A673 (cell line): ENCODE measurements around the gene NPEPL1. TPM values are rescaled to one million over a fixed set of nuclear protein-coding genes. Genes with fewer than 3 reads are reported as not detected.

Experiments
- BruUV-seq: library from RNA; stranded (reverse); fragments of 400-500 nt; replicated peaks from 2 replicates; lab custom pipeline; 2021; lab: Mats Ljungman, UMichigan
- CTCF ChIA-PET: fragments of 300-600 bp; sonication (Branson Sonifier 250); formaldehyde crosslinking; loops from one replicate; lab custom pipeline; 2022; ENCODE audit warnings: antibody characterized with exemption; lab: Charles Lee
- POLR2A ChIA-PET: fragments of 300-600 bp; sonication (Branson Sonifier 250); formaldehyde crosslinking; loops from one replicate; lab custom pipeline; 2022; ENCODE audit warnings: antibody characterized with exemption; ENCODE audit not compliant: low non-redundant PET; lab: Charles Lee
- DNase-seq: peaks from one replicate; pipeline ENCODE4 v3.0.0-alpha.2; 2015; ENCODE audit warnings: low spot score
- H3K27ac ChIP-seq: fragments of 200-600 bp; sonication (generic); 2 replicates; pipeline ENCODE4 v1.5.1; 2016; ENCODE audit warnings: mixed run types, low read depth, mild to moderate bottlenecking, mixed read lengths, antibody characterized with exemption, low read length; ENCODE audit not compliant: poor library complexity, severe bottlenecking
- H3K27me3 ChIP-seq: fragments of 200-600 bp; sonication (generic); replicated peaks from 2 replicates; pipeline ENCODE4 v1.6.1; 2017; ENCODE audit warnings: mixed run types, low read depth, mild to moderate bottlenecking, mixed read lengths, antibody characterized with exemption, low read length; ENCODE audit not compliant: insufficient read depth, poor library complexity
- H3K36me3 ChIP-seq: fragments of 200-600 bp; sonication (generic); 2 replicates; pipeline ENCODE4 v1.6.1; 2016; ENCODE audit warnings: mixed run types, mild to moderate bottlenecking, mixed read lengths, antibody characterized with exemption, low read length; ENCODE audit not compliant: insufficient read depth, poor library complexity, severe bottlenecking
- H3K4me1 ChIP-seq: fragments of 200-600 bp; sonication (generic); 2 replicates; pipeline ENCODE4 v1.6.1; 2017; ENCODE audit warnings: mixed run types, mild to moderate bottlenecking, mixed read lengths, antibody characterized with exemption, low read length; ENCODE audit not compliant: insufficient read depth, poor library complexity, severe bottlenecking
- H3K4me3 ChIP-seq: fragments of 200-600 bp; sonication (generic); 2 replicates; pipeline ENCODE4 v1.5.1; 2016; ENCODE audit warnings: low read depth, mixed run types, mild to moderate bottlenecking, mixed read lengths, low read length; ENCODE audit not compliant: poor library complexity, severe bottlenecking
- H3K9me3 ChIP-seq: fragments of 200-600 bp; sonication (generic); 2 replicates; pipeline ENCODE4 v1.6.1; 2016; ENCODE audit warnings: mixed run types, low read depth, mild to moderate bottlenecking, mixed read lengths, antibody characterized with exemption, low read length; ENCODE audit not compliant: poor library complexity, severe bottlenecking
- CTCF ChIP-seq: fragments of 300-800, 200-600 bp; sonication (generic); conservative IDR thresholded peaks from 2 replicates; pipeline ENCODE4 v1.5.1; 2017; ENCODE audit warnings: low read depth, mild to moderate bottlenecking, antibody characterized with exemption, low read length, moderate library complexity, mixed read lengths
- EZH2 ChIP-seq: fragments of 200-600 bp; sonication (generic); IDR thresholded peaks from 2 replicates; pipeline ENCODE4 v1.6.1; 2017; ENCODE audit warnings: borderline replicate concordance, low read depth, mild to moderate bottlenecking, mixed read lengths, antibody characterized with exemption, low read length; ENCODE audit not compliant: poor library complexity, severe bottlenecking
- intact Hi-C: fragments of 100-400 bp; cut with micrococcal nuclease; formaldehyde crosslinking; loops from one replicate; pipeline ENCODE4 v1.10.0; 2022; ENCODE audit not compliant: unreplicated experiment
- total RNA-seq: library from RNA; stranded (reverse); gene quantifications from 2 replicates; pipeline ENCODE4 v1.2.3, GENCODE V29; 2021

NPEPL1 gene
- total RNA-seq, 1 experiment from 2014 or later = 15.8 TPM

- ChIA-PET POLR2A (no interaction called here), CTCF (no interaction called here)
- DNase-seq = no peak
- no peaks in the 10 kb centered on the region for H3K9me3 ChIP-seq
- intact Hi-C loops = no loop called here
- no peak overlapping the region for H3K4me3 ChIP-seq
- no TSS peak for BruUV-seq
- H3K36me3 ChIP-seq = no peaks in the 10 kb centered on the region
- no peaks in the 10 kb centered on the region for H3K27me3 ChIP-seq
- H3K4me1 ChIP-seq = no peaks in the 10 kb centered on the region
- no peak overlapping the region for H3K27ac ChIP-seq
- TF ChIP-seq CTCF = no peak
- TF ChIP-seq EZH2 = no peak
Observed at GRCh38 chr20:58708246-58708931, 15.8 kb downstream of the NPEPL1 start.

- no peak overlapping the region for H3K4me3 ChIP-seq
- no peaks in the 10 kb centered on the region for H3K4me1 ChIP-seq
- TF ChIP-seq CTCF = no peak
- no peak for TF ChIP-seq EZH2
- intact Hi-C loops = no loop called here
- no peak for DNase-seq
- no peaks in the 10 kb centered on the region for H3K9me3 ChIP-seq
- H3K27me3 ChIP-seq = no peaks in the 10 kb centered on the region
- BruUV-seq = no TSS peak
- POLR2A ChIA-PET = no interaction called here
- no peak overlapping the region for H3K27ac ChIP-seq
- CTCF ChIA-PET = no interaction called here
- no peaks in the 10 kb centered on the region for H3K36me3 ChIP-seq
Observed at GRCh38 chr20:58709013-58709702, 16.6 kb downstream of the NPEPL1 start.

GRCh38 chr20:58709703-58710039, 17.1 kb downstream of the NPEPL1 start:
- Histone ChIP-seq H3K27me3 (no peaks in the 10 kb centered on the region), H3K27ac (no peak overlapping the region), H3K36me3 (no peaks in the 10 kb centered on the region), H3K4me3 (no peak overlapping the region), H3K9me3 (no peaks in the 10 kb centered on the region), H3K4me1 (no peaks in the 10 kb centered on the region)
- intact Hi-C loops = no loop called here
- ChIA-PET CTCF (no interaction called here), POLR2A (no interaction called here)
- no peak for DNase-seq
- no peak for TF ChIP-seq CTCF
- no peak for TF ChIP-seq EZH2
- no TSS peak for BruUV-seq
